Lower leg skin (tissue), 3 donors: ENCODE results near the gene CMYA5.

Experiments
- POLR2A ChIP-seq, 2 donors: fragments of 450-650 bp; IDR thresholded peaks; one replicate each; pipeline ENCODE4 v1.6.1; 2016 to 2017; ENCODE audit warnings: antibody characterized with exemption in 2 of 2, mild to moderate bottlenecking in 1 of 2, moderate library complexity in 1 of 2
- TF ChIP-seq, protein P1 (sequence below), 3 donors: fragments of 450-650 bp; IDR thresholded peaks; one replicate each; pipeline ENCODE4 v1.5.1; 2016; ENCODE audit warnings: antibody characterized with exemption in 3 of 3, mild to moderate bottlenecking in 3 of 3, moderate library complexity in 2 of 3

DNA sequence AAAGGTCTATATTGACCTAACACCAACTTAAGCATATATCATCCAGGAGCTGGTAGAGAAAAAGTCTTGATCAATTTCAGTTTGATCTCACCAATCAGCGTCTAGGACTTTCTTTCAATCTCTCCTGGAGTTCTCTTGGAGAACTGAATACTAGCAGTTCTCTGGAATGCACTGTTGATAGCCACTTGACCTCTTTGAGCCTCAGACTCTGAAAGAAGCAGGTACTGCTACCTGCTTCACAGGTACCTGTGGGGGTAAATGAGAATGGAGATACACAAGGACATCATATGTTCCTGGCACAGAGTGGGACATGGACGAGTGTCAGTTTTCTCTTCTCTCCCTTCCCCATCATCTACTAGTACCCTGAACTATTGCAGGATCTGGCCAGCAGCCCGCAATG, 16.0 kb downstream of the CMYA5 start:
- TF ChIP-seq POLR2A (IDR thresholded peaks at IDR 0.05), result no peak
- TF ChIP-seq, protein P1, sequence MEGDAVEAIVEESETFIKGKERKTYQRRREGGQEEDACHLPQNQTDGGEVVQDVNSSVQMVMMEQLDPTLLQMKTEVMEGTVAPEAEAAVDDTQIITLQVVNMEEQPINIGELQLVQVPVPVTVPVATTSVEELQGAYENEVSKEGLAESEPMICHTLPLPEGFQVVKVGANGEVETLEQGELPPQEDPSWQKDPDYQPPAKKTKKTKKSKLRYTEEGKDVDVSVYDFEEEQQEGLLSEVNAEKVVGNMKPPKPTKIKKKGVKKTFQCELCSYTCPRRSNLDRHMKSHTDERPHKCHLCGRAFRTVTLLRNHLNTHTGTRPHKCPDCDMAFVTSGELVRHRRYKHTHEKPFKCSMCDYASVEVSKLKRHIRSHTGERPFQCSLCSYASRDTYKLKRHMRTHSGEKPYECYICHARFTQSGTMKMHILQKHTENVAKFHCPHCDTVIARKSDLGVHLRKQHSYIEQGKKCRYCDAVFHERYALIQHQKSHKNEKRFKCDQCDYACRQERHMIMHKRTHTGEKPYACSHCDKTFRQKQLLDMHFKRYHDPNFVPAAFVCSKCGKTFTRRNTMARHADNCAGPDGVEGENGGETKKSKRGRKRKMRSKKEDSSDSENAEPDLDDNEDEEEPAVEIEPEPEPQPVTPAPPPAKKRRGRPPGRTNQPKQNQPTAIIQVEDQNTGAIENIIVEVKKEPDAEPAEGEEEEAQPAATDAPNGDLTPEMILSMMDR (IDR thresholded peaks at IDR 0.05), result no peak
